Suprapubic skin (tissue), 4 donors: ENCODE data around the gene CHN2. TPM values are rescaled to one million over a fixed set of nuclear protein-coding genes. Genes with fewer than 3 reads are reported as not detected.

Experiments
- DNase-seq, 2 donors: peaks; one replicate each; pipeline ENCODE4 v3.0.0-alpha.2; 2019; ENCODE audit warnings: low spot score in 2 of 2
- H3K27ac ChIP-seq: fragments of 200-600 bp; sonication (generic); one replicate; pipeline ENCODE4 v1.5.1; 2019
- H3K27me3 ChIP-seq: fragments of 200-600 bp; sonication (generic); one replicate; pipeline ENCODE4 v1.5.1; 2019
- H3K36me3 ChIP-seq: fragments of 200-600 bp; sonication (generic); one replicate; pipeline ENCODE4 v1.5.1; 2019
- H3K4me1 ChIP-seq: fragments of 200-600 bp; sonication (generic); one replicate; pipeline ENCODE4 v1.5.1; 2019
- H3K4me3 ChIP-seq: fragments of 200-600 bp; sonication (generic); one replicate; pipeline ENCODE4 v1.5.1; 2019; ENCODE audit warnings: mild to moderate bottlenecking
- H3K9me3 ChIP-seq: fragments of 200-600 bp; sonication (generic); one replicate; pipeline ENCODE4 v1.5.1; 2019
- CTCF ChIP-seq, 2 donors: fragments of 200-600 bp in 1 of 2; fragments of 450-650 bp in 1 of 2; sonication (generic) in 1 of 2; IDR thresholded peaks; one replicate each; pipeline ENCODE4 v1.5.1; 2016 to 2019; ENCODE audit warnings: antibody characterized with exemption in 2 of 2, mild to moderate bottlenecking in 1 of 2, moderate library complexity in 1 of 2
- EP300 ChIP-seq: sonication (generic); formaldehyde crosslinking; IDR thresholded peaks from one replicate; pipeline ENCODE4 v1.6.1; 2017; ENCODE audit warnings: antibody characterized with exemption
- POLR2A ChIP-seq, 2 donors: fragments of 450-650 bp; IDR thresholded peaks; one replicate each; pipeline ENCODE4 v1.6.1; 2017; ENCODE audit warnings: antibody characterized with exemption in 2 of 2, mild to moderate bottlenecking in 2 of 2, moderate library complexity in 2 of 2
- POLR2AphosphoS5 ChIP-seq, 3 donors: sonication (generic); formaldehyde crosslinking; IDR thresholded peaks; one replicate each; pipeline ENCODE4 v1.6.1; 2017; ENCODE audit warnings: antibody characterized with exemption in 3 of 3
- WGBS: methylation state at CpG from one replicate; pipeline ENCODE4 v1.1.5; 2018; 5-methylcytosine and 5-hydroxymethylcytosine counted together
- total RNA-seq, 4 donors: library from RNA; depleted of rRNA; stranded (reverse); fragments of >200 nt; gene quantifications; one replicate each; pipeline ENCODE4 v1.1.0, GENCODE V29; 2016

The CHN2 gene
- total RNA-seq, 4 donors from 2014 or later = 3.3 to 9.6 (median 6.2) TPM

- Histone ChIP-seq H3K4me3 (no peak overlapping the region), H3K9me3 (no peaks in the 10 kb centered on the region), H3K36me3 (no peaks in the 10 kb centered on the region), H3K27ac (no peak overlapping the region), H3K27me3 (no peaks in the 10 kb centered on the region), H3K4me1 (peaks cover 2% of the 10 kb centered on the region)
- TF ChIP-seq CTCF (IDR thresholded peaks at IDR 0.05) (no peak), POLR2AphosphoS5 (IDR thresholded peaks at IDR 0.05) (no peak), EP300 (no peak), POLR2A (IDR thresholded peaks at IDR 0.05) (no peak)
- 91% methylated on average over 5 of the region's 6 CpGs for WGBS
- no peak for DNase-seq
Observed at GRCh38 chr7:29335188-29336083, 140.9 kb downstream of the CHN2 start.

GRCh38 chr7:29337546-29338116, 143.1 kb downstream of the CHN2 start:
- TF ChIP-seq CTCF (IDR thresholded peaks at IDR 0.05) (no peak), POLR2AphosphoS5 (IDR thresholded peaks at IDR 0.05) (no peak), EP300 (no peak), POLR2A (IDR thresholded peaks at IDR 0.05) (no peak)
- H3K4me1 ChIP-seq = no peaks in the 10 kb centered on the region
- no peaks in the 10 kb centered on the region for H3K9me3 ChIP-seq
- H3K27ac ChIP-seq = no peak overlapping the region
- 83% methylated on average over 4 of the region's 4 CpGs for WGBS
- DNase-seq = no peak
- no peaks in the 10 kb centered on the region for H3K27me3 ChIP-seq
- no peak overlapping the region for H3K4me3 ChIP-seq
- H3K36me3 ChIP-seq = no peaks in the 10 kb centered on the region

- H3K4me3 ChIP-seq = no peak overlapping the region
- H3K36me3 ChIP-seq = no peaks in the 10 kb centered on the region
- no peaks in the 10 kb centered on the region for H3K27me3 ChIP-seq
- DNase-seq = no peak
- no peaks in the 10 kb centered on the region for H3K9me3 ChIP-seq
- no peak overlapping the region for H3K27ac ChIP-seq
- H3K4me1 ChIP-seq = no peaks in the 10 kb centered on the region
- TF ChIP-seq POLR2AphosphoS5 (IDR thresholded peaks at IDR 0.05) = no peak
- TF ChIP-seq EP300 = no peak
- TF ChIP-seq CTCF (IDR thresholded peaks at IDR 0.05) = no peak
- TF ChIP-seq POLR2A (IDR thresholded peaks at IDR 0.05) = no peak
- 79% methylated on average over 7 of the region's 8 CpGs for WGBS
Observed at GRCh38 chr7:29340696-29341095, 146.1 kb downstream of the CHN2 start.

GRCh38 chr7:29341156-29341555, 146.6 kb downstream of the CHN2 start:
- H3K36me3 ChIP-seq = no peaks in the 10 kb centered on the region
- no peak for DNase-seq
- no peaks in the 10 kb centered on the region for H3K4me1 ChIP-seq
- no peak for TF ChIP-seq EP300
- no peak for TF ChIP-seq POLR2A (IDR thresholded peaks at IDR 0.05)
- TF ChIP-seq CTCF (IDR thresholded peaks at IDR 0.05) = no peak
- TF ChIP-seq POLR2AphosphoS5 (IDR thresholded peaks at IDR 0.05) = no peak
- WGBS = 80% methylated on average over 7 of the region's 7 CpGs
- H3K9me3 ChIP-seq = no peaks in the 10 kb centered on the region
- H3K27ac ChIP-seq = no peak overlapping the region
- H3K4me3 ChIP-seq = no peak overlapping the region
- no peaks in the 10 kb centered on the region for H3K27me3 ChIP-seq

- Histone ChIP-seq H3K9me3 (no peaks in the 10 kb centered on the region), H3K27me3 (no peaks in the 10 kb centered on the region), H3K27ac (no peak overlapping the region), H3K4me1 (no peaks in the 10 kb centered on the region), H3K36me3 (no peaks in the 10 kb centered on the region), H3K4me3 (no peak overlapping the region)
- WGBS = 63% methylated on average over 3 of the region's 3 CpGs
- TF ChIP-seq CTCF (IDR thresholded peaks at IDR 0.05) (no peak), EP300 (no peak), POLR2A (IDR thresholded peaks at IDR 0.05) (no peak), POLR2AphosphoS5 (IDR thresholded peaks at IDR 0.05) (no peak)
- no peak for DNase-seq
Observed at GRCh38 chr7:29342761-29343160, 148.2 kb downstream of the CHN2 start.
